ENCODE measurements around the gene TM4SF1. TPM values are rescaled to one million over a fixed set of nuclear protein-coding genes. Genes with fewer than 3 reads are reported as not detected.

Gene TM4SF1
- total RNA-seq, 6 experiments from 2014 or later: 6.5 to 80.1 (median 74.8) TPM

- DNase-seq: no peak
- no peak overlapping the region for H3K4me3 Mint-ChIP-seq
Measured at GRCh38 chr3:149401926-149402310, 24.5 kb upstream of the TM4SF1 start.

GRCh38 chr3:149401212-149401925, 23.9 kb upstream of the TM4SF1 start:
- Mint-ChIP-seq H3K27me3 (ENCODE audit: insufficient read depth) (no peaks in the 10 kb centered on the region; the same call in 1 of the 2 replicates), H3K9me3 (no peaks in the 10 kb centered on the region), H3K36me3 (ENCODE audit: low read depth) (no peaks in the 10 kb centered on the region), H3K4me3 (no peak overlapping the region), H3K27ac (0 out of 2 replicates have a peak overlapping the region, but pooled peaks have one; percentile 23), H3K4me1 (ENCODE audit: low read depth) (peaks cover 25% of the 10 kb centered on the region)
- peak; percentile 53 for DNase-seq
- TF ChIP-seq CTCF (IDR thresholded peaks at IDR 0.05): no peak

More at GRCh38 chr3:149401926-149402310, 24.5 kb upstream of the TM4SF1 start:
- TF ChIP-seq CTCF (IDR thresholded peaks at IDR 0.05): no peak
- Mint-ChIP-seq H3K27me3 (ENCODE audit: insufficient read depth) (no peaks in the 10 kb centered on the region; the same call in 1 of the 2 replicates), H3K4me1 (ENCODE audit: low read depth) (peaks cover 20% of the 10 kb centered on the region), H3K36me3 (ENCODE audit: low read depth) (no peaks in the 10 kb centered on the region), H3K9me3 (no peaks in the 10 kb centered on the region), H3K27ac (peak overlapping the region; percentile 23; the same call in 1 of the 2 replicates)

GRCh38 chr3:149400645-149401044, 23.2 kb upstream of the TM4SF1 start:
- Mint-ChIP-seq H3K27ac (no peak overlapping the region), H3K9me3 (no peaks in the 10 kb centered on the region), H3K4me3 (no peak overlapping the region), H3K36me3 (ENCODE audit: low read depth) (no peaks in the 10 kb centered on the region), H3K4me1 (ENCODE audit: low read depth) (peaks cover 32% of the 10 kb centered on the region), H3K27me3 (ENCODE audit: insufficient read depth) (no peaks in the 10 kb centered on the region; the same call in 1 of the 2 replicates)
- DNase-seq: no peak
- no peak for TF ChIP-seq CTCF (IDR thresholded peaks at IDR 0.05)

GRCh38 chr3:149398296-149398695, 20.8 kb upstream of the TM4SF1 start:
- no peak for DNase-seq
- Mint-ChIP-seq H3K27ac (no peak overlapping the region), H3K9me3 (no peaks in the 10 kb centered on the region), H3K4me1 (ENCODE audit: low read depth) (peaks cover 56% of the 10 kb centered on the region), H3K36me3 (ENCODE audit: low read depth) (no peaks in the 10 kb centered on the region), H3K27me3 (ENCODE audit: insufficient read depth) (no peaks in the 10 kb centered on the region), H3K4me3 (no peak overlapping the region)
- TF ChIP-seq CTCF (IDR thresholded peaks at IDR 0.05): no peak

GRCh38 chr3:149397528-149397927, 20.1 kb upstream of the TM4SF1 start:
- Mint-ChIP-seq H3K4me1 (ENCODE audit: low read depth) (peaks cover 62% of the 10 kb centered on the region), H3K9me3 (no peaks in the 10 kb centered on the region), H3K4me3 (no peak overlapping the region), H3K27me3 (ENCODE audit: insufficient read depth) (no peaks in the 10 kb centered on the region), H3K36me3 (ENCODE audit: low read depth) (no peaks in the 10 kb centered on the region), H3K27ac (no peak overlapping the region)
- DNase-seq: no peak
- no peak for TF ChIP-seq CTCF (IDR thresholded peaks at IDR 0.05)

Data from HFFc6 (cell line).